ENCODE measurements around the gene SPACA1.

GRCh38 chr6:88006557-88006956 is 41.1 kb upstream of the SPACA1 start:
- TF ChIP-seq, protein P1, sequence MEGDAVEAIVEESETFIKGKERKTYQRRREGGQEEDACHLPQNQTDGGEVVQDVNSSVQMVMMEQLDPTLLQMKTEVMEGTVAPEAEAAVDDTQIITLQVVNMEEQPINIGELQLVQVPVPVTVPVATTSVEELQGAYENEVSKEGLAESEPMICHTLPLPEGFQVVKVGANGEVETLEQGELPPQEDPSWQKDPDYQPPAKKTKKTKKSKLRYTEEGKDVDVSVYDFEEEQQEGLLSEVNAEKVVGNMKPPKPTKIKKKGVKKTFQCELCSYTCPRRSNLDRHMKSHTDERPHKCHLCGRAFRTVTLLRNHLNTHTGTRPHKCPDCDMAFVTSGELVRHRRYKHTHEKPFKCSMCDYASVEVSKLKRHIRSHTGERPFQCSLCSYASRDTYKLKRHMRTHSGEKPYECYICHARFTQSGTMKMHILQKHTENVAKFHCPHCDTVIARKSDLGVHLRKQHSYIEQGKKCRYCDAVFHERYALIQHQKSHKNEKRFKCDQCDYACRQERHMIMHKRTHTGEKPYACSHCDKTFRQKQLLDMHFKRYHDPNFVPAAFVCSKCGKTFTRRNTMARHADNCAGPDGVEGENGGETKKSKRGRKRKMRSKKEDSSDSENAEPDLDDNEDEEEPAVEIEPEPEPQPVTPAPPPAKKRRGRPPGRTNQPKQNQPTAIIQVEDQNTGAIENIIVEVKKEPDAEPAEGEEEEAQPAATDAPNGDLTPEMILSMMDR (IDR thresholded peaks at IDR 0.05; ENCODE audit: borderline replicate concordance, extremely low read depth, low read length, poor library complexity, severe bottlenecking): no peak
- no peak for TF ChIP-seq EZH2 (IDR thresholded peaks at IDR 0.05; ENCODE audit: borderline replicate concordance, low read depth, low read length, severe bottlenecking)
